ENCODE data around the gene RTL10.
A peak's percentile ranks its signal among the peaks of the same experiment; 100 is the strongest.

RTL10 gene

DNA sequence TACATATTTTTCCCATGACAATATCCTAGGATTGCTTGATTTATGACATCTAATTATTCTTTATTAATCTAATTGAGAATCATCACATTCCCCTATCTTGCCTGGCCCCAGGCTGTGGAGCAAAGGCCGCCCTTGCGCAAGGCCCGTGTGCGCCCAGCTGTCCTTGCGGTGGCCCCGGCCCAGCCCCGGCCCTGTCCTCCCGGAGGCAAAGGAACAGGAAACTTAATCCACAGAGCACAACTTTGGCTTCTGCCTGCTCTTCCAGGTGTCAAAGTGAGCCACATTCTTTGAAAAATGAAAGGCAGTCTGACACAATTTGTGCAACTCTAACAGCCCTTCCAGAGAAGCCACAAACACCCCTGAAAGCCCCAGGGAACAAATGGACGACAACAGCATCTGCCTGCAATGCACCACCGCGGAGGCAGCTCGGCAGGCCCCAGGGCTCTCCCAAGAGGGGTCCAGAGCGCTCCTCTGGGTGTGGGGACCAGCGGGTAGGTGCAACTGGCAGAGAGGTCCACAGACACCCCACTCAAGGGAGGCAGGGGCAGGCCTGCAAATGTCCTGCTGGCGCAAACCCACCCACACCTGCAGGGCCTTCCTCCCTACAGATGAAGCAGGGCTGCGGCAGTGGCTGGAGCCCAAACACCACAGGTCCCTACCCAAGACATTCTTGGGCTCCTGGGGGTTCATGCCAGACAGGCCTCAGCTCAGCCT is 30.3 kb downstream of the RTL10 start:
- Histone ChIP-seq H3K27me3 (no peaks in the 10 kb centered on the region; the same call in 1 of the 2 replicates), H3K4me1 (peaks cover 14% of the 10 kb centered on the region), H3K36me3 (no peaks in the 10 kb centered on the region), H3K4me3 (ENCODE audit: low read depth, low read length) (no peak overlapping the region; the same call in 1 of the 2 replicates), H3K9me3 (no peaks in the 10 kb centered on the region)
- peak; percentile 68 for DNase-seq
- TF ChIP-seq, protein P1, sequence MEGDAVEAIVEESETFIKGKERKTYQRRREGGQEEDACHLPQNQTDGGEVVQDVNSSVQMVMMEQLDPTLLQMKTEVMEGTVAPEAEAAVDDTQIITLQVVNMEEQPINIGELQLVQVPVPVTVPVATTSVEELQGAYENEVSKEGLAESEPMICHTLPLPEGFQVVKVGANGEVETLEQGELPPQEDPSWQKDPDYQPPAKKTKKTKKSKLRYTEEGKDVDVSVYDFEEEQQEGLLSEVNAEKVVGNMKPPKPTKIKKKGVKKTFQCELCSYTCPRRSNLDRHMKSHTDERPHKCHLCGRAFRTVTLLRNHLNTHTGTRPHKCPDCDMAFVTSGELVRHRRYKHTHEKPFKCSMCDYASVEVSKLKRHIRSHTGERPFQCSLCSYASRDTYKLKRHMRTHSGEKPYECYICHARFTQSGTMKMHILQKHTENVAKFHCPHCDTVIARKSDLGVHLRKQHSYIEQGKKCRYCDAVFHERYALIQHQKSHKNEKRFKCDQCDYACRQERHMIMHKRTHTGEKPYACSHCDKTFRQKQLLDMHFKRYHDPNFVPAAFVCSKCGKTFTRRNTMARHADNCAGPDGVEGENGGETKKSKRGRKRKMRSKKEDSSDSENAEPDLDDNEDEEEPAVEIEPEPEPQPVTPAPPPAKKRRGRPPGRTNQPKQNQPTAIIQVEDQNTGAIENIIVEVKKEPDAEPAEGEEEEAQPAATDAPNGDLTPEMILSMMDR (IDR thresholded peaks at IDR 0.05; ENCODE audit: low read depth, low read length): no peak

DNA sequence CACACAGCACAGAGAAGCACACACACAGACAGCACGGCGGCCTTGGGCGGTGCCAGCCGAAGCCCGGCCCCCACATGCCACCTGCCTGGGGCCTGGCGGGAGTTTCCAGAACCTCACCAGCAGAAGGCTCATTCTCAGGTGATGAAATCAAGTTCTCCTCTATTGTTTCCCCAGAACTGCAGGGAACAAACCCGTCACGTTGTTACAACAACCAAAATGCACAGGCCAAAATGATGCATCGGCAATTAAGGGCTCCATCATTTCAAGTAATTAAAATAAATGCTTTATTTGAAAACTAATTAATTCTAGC is 30.8 kb downstream of the RTL10 start:
- TF ChIP-seq, protein P1 (IDR thresholded peaks at IDR 0.05; ENCODE audit: low read depth, low read length): no peak
- H3K4me3 ChIP-seq (ENCODE audit: low read depth, low read length): no peak overlapping the region
- H3K27me3 ChIP-seq: no peaks in the 10 kb centered on the region; the same call in 1 of the 2 replicates
- H3K36me3 ChIP-seq: no peaks in the 10 kb centered on the region
- H3K4me1 ChIP-seq: peaks cover 14% of the 10 kb centered on the region
- no peaks in the 10 kb centered on the region for H3K9me3 ChIP-seq
- DNase-seq: peak; percentile 62

DNA sequence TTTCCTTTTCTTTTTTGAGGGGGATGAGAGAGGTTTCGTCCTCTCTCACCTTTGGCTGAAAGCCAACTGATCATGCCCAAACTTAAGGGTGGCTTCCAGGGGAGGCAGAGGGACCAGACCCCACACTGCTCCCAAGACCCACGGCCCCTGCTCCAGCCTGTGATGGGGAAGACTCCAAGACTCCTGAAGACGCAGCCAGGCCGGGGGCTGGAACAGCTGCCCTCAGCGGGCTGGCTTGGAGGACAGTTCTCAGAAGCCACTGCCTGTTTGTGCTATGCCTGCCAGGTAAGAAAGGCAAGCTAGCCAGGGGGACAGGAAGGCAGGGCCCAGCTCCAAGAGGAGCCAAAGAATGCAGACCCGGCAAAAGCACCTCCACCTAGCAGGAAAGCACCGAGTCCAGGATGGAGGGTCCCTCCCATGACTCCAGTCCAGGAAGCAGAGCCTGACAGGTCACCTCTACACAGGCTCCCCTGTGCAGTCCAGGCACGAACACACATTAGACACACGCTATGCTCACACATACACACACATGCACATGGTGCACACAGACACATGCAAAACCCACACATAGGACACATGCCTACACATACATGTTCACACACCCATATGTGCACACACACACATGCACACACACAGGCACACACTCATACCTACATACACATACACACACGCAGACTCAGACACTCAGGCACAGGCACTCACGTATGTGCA is 31.3 kb downstream of the RTL10 start:
- TF ChIP-seq, protein P1 (IDR thresholded peaks at IDR 0.05; ENCODE audit: low read depth, low read length): no peak
- Histone ChIP-seq H3K9me3 (no peaks in the 10 kb centered on the region), H3K4me3 (ENCODE audit: low read depth, low read length) (no peak overlapping the region), H3K27me3 (no peaks in the 10 kb centered on the region; the same call in 1 of the 2 replicates), H3K36me3 (no peaks in the 10 kb centered on the region), H3K4me1 (peaks cover 14% of the 10 kb centered on the region)
- no peak for DNase-seq

- no peak overlapping the region for H3K4me3 ChIP-seq (ENCODE audit: low read depth, low read length)
- H3K27me3 ChIP-seq: no peaks in the 10 kb centered on the region; the same call in 1 of the 2 replicates
- H3K36me3 ChIP-seq: no peaks in the 10 kb centered on the region
- no peaks in the 10 kb centered on the region for H3K9me3 ChIP-seq
- H3K4me1 ChIP-seq: peaks cover 14% of the 10 kb centered on the region
- TF ChIP-seq, protein P1 (IDR thresholded peaks at IDR 0.05; ENCODE audit: low read depth, low read length): no peak
- DNase-seq: no peak
Measured at GRCh38 chr22:19822301-19823117, 32.2 kb downstream of the RTL10 start.

GRCh38 chr22:19821523-19822300 is 33.0 kb downstream of the RTL10 start:
- H3K4me1 ChIP-seq: peaks cover 14% of the 10 kb centered on the region
- no peak overlapping the region for H3K4me3 ChIP-seq (ENCODE audit: low read depth, low read length)
- DNase-seq: no peak
- H3K9me3 ChIP-seq: no peaks in the 10 kb centered on the region
- TF ChIP-seq, protein P1 (IDR thresholded peaks at IDR 0.05; ENCODE audit: low read depth, low read length): no peak
- H3K36me3 ChIP-seq: no peaks in the 10 kb centered on the region
- H3K27me3 ChIP-seq: no peaks in the 10 kb centered on the region; the same call in 1 of the 2 replicates
